PC-3 (cell line): ENCODE data around the gene CEP104. TPM values are rescaled to one million over a fixed set of nuclear protein-coding genes. Genes with fewer than 3 reads are reported as not detected.
A peak's percentile ranks its signal among the peaks of the same experiment; 100 is the strongest.

Experiments
- ATAC-seq: fragments of 200-7000 bp; cut with Tn5 transposase; 2 replicates; pipeline ENCODE4 v1.9.1; 2020; ENCODE audit warnings: mild to moderate bottlenecking, moderate library complexity
- BruUV-seq: library from RNA; stranded (reverse); fragments of 400-500 nt; replicated peaks from 2 replicates; lab custom pipeline; 2021; lab: Mats Ljungman, UMichigan
- CTCF ChIA-PET: fragments of 300-600 bp; sonication (Branson Sonifier 250); formaldehyde crosslinking; loops from one replicate; lab custom pipeline; 2022; ENCODE audit warnings: antibody characterized with exemption; lab: Charles Lee
- POLR2A ChIA-PET: fragments of 300-600 bp; sonication (Branson Sonifier 250); formaldehyde crosslinking; loops from one replicate; lab custom pipeline; 2022; ENCODE audit warnings: antibody characterized with exemption; ENCODE audit not compliant: unreplicated experiment; lab: Charles Lee
- DNase-seq: peaks from one replicate; pipeline ENCODE4 v3.0.0-alpha.2; 2015
- H2AFZ ChIP-seq: fragments of 300-600 bp; sonication (generic); 2 replicates; pipeline ENCODE4 v1.6.0; 2016; ENCODE audit warnings: antibody characterized with exemption, low read length
- H3F3A ChIP-seq: fragments of 300-600 bp; sonication (generic); one replicate; pipeline ENCODE4 v1.6.0; 2017; ENCODE audit warnings: antibody characterized with exemption, low read length, control low read depth, mild to moderate bottlenecking; ENCODE audit not compliant: unreplicated experiment
- H3K27ac ChIP-seq: fragments of 300-600 bp; sonication (generic); 2 replicates; pipeline ENCODE4 v1.5.1; 2016; ENCODE audit warnings: mild to moderate bottlenecking, low read length
- H3K27me3 ChIP-seq: fragments of 300-600 bp; sonication (generic); 2 replicates; pipeline ENCODE4 v1.6.1; 2016; ENCODE audit warnings: low read length, mixed read lengths
- H3K36me3 ChIP-seq: fragments of 300-600 bp; sonication (generic); 2 replicates; pipeline ENCODE4 v1.6.1; 2016; ENCODE audit warnings: low read depth, mixed run types, low read length, mixed read lengths
- H3K4me1 ChIP-seq: fragments of 300-600 bp; sonication (generic); 2 replicates; pipeline ENCODE4 v1.5.1; 2016; ENCODE audit warnings: low read length; ENCODE audit not compliant: insufficient read depth
- H3K4me2 ChIP-seq: fragments of 300-600 bp; sonication (generic); 2 replicates; pipeline ENCODE4 v1.6.0; 2016; ENCODE audit warnings: low read length
- H3K4me3 ChIP-seq: fragments of 300-600 bp; sonication (generic); 2 replicates; pipeline ENCODE4 v1.5.1; 2016; ENCODE audit warnings: mild to moderate bottlenecking, low read length, mixed read lengths
- H3K79me2 ChIP-seq: fragments of 300-600 bp; sonication (generic); 2 replicates; pipeline ENCODE4 v1.6.1; 2017; ENCODE audit warnings: low read length, mixed read lengths
- H3K9ac ChIP-seq: fragments of 300-600 bp; sonication (generic); 2 replicates; pipeline ENCODE4 v1.6.0; 2016; ENCODE audit warnings: mild to moderate bottlenecking, low read length
- H3K9me2 ChIP-seq: fragments of 300-600 bp; sonication (generic); replicated peaks from 2 replicates; pipeline ENCODE4 v1.6.1; 2016; ENCODE audit warnings: mixed run types, low read length, mixed read lengths
- H3K9me3 ChIP-seq: fragments of 300-600 bp; sonication (generic); 2 replicates; pipeline ENCODE4 v1.6.1; 2016; ENCODE audit warnings: low read length, mixed read lengths
- H4K20me1 ChIP-seq: fragments of 300-600 bp; sonication (generic); 2 replicates; pipeline ENCODE4 v1.6.1; 2016; ENCODE audit warnings: low read length, mixed read lengths
- EZH2 ChIP-seq: fragments of 300-600 bp; sonication (generic); IDR thresholded peaks from one replicate; pipeline ENCODE4 v1.6.1; 2017; ENCODE audit warnings: antibody characterized with exemption, mild to moderate bottlenecking, low read length; ENCODE audit not compliant: unreplicated experiment
- EZH2phosphoT487 ChIP-seq: fragments of 300-600 bp; sonication (generic); IDR thresholded peaks from 2 replicates; pipeline ENCODE4 v1.6.1; 2018; ENCODE audit warnings: mild to moderate bottlenecking, antibody characterized with exemption, low read length, borderline replicate concordance
- intact Hi-C: fragments of 100-400 bp; cut with micrococcal nuclease; formaldehyde crosslinking; loops from 2 replicates; pipeline ENCODE4 v1.9.0; 2023
- total RNA-seq: library from RNA; depleted of rRNA; stranded (reverse); fragments of >200 nt; gene quantifications from 2 replicates; pipeline ENCODE4 v1.2.3, GENCODE V29; 2014
- TF ChIP-seq, protein P1 (sequence below): fragments of 300-600 bp; sonication (generic); conservative IDR thresholded peaks from 2 replicates; pipeline ENCODE4 v1.5.1; 2017; ENCODE audit warnings: antibody characterized with exemption, low read depth, mild to moderate bottlenecking, low read length

Gene CEP104
- total RNA-seq, 1 experiment from 2014 or later, result 64.1 TPM

DNA sequence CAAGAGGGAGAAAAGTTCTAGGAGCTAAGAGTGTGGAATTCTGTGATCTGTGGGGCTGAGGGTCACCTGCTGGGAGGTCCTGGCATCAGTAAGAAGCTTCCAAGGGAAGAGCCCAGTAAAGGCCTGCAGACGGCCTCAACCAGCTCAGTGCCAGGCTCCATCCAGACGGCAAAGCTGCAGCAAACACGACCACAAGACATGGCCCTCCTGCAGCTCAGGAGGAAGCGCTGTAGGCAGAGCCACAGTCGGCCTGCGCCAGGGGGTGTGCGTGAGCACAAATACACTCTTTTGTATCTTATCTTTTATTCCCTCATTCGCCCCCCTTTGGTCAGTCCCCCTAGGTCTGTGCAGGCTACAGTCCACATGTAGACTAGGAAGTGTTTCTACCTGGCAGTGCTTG is 29.7 kb upstream of the CEP104 start:
- Histone ChIP-seq H4K20me1 (no peaks in the 10 kb centered on the region), H3K79me2 (peaks cover 6% of the 10 kb centered on the region; the same call in 1 of the 2 replicates), H2AFZ (no peak overlapping the region), H3K27ac (no peak overlapping the region), H3K9me2 (no peaks in the 10 kb centered on the region), H3F3A (no peaks in the 10 kb centered on the region), H3K36me3 (peaks cover 45% of the 10 kb centered on the region), H3K9me3 (no peaks in the 10 kb centered on the region), H3K4me1 (no peaks in the 10 kb centered on the region), H3K27me3 (no peaks in the 10 kb centered on the region), H3K9ac (no peak overlapping the region), H3K4me2 (no peak overlapping the region), H3K4me3 (no peak overlapping the region)
- ATAC-seq (peak; percentile 14; the same call in 1 of the 2 replicates), DNase-seq (no peak)
- CTCF ChIA-PET, result no interaction called here
- no TSS peak for BruUV-seq
- no peak for TF ChIP-seq EZH2phosphoT487
- TF ChIP-seq, protein P1, sequence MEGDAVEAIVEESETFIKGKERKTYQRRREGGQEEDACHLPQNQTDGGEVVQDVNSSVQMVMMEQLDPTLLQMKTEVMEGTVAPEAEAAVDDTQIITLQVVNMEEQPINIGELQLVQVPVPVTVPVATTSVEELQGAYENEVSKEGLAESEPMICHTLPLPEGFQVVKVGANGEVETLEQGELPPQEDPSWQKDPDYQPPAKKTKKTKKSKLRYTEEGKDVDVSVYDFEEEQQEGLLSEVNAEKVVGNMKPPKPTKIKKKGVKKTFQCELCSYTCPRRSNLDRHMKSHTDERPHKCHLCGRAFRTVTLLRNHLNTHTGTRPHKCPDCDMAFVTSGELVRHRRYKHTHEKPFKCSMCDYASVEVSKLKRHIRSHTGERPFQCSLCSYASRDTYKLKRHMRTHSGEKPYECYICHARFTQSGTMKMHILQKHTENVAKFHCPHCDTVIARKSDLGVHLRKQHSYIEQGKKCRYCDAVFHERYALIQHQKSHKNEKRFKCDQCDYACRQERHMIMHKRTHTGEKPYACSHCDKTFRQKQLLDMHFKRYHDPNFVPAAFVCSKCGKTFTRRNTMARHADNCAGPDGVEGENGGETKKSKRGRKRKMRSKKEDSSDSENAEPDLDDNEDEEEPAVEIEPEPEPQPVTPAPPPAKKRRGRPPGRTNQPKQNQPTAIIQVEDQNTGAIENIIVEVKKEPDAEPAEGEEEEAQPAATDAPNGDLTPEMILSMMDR, result no peak
- no peak for TF ChIP-seq EZH2
- intact Hi-C loops, result no loop called here
- POLR2A ChIA-PET, result no interaction called here

DNA sequence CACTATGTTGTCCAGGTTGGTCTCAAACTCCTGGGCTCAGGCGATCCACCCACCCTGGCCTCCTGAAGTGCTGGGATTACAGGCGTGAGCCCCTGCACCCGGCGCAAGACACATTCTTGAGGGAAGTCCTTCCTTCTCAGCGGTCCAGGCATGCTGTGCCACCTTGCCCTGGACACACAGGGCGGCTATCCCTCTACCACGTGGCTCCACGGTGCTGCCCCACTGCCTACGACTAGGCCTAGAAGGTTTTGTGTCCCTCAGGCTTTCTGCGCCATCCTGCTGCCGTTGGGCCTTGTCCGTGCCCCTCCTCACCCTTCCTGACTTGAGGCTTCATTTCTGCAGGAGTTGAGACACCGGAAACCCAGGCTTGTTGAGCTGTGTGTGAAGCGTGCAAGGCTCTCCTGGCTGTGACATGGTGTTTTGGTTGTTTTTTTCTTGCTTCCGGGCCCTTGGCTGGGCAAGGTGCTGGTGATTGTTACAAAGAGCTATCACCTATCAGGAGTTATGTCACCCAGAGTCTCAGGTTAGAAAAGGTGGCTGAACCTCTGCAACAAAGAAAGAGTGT is 29.2 kb upstream of the CEP104 start:
- intact Hi-C loops, result no loop called here
- peaks cover 40% of the 10 kb centered on the region for H3K36me3 ChIP-seq
- no peak overlapping the region for H2AFZ ChIP-seq
- H3K9me3 ChIP-seq, result no peaks in the 10 kb centered on the region
- H3K79me2 ChIP-seq, result peaks cover 1% of the 10 kb centered on the region; the same call in 1 of the 2 replicates
- POLR2A ChIA-PET, result no interaction called here
- H3K27ac ChIP-seq, result no peak overlapping the region
- no peak overlapping the region for H3K9ac ChIP-seq
- no TSS peak for BruUV-seq
- no peaks in the 10 kb centered on the region for H3F3A ChIP-seq
- H4K20me1 ChIP-seq, result no peaks in the 10 kb centered on the region
- H3K4me1 ChIP-seq, result no peaks in the 10 kb centered on the region
- TF ChIP-seq EZH2phosphoT487, result no peak
- no peak for TF ChIP-seq EZH2
- TF ChIP-seq, protein P1, result no peak
- H3K4me2 ChIP-seq, result no peak overlapping the region
- H3K4me3 ChIP-seq, result no peak overlapping the region
- H3K9me2 ChIP-seq, result no peaks in the 10 kb centered on the region
- ATAC-seq (no peak; the same call in 1 of the 2 replicates), DNase-seq (no peak)
- no peaks in the 10 kb centered on the region for H3K27me3 ChIP-seq
- CTCF ChIA-PET, result no interaction called here

DNA sequence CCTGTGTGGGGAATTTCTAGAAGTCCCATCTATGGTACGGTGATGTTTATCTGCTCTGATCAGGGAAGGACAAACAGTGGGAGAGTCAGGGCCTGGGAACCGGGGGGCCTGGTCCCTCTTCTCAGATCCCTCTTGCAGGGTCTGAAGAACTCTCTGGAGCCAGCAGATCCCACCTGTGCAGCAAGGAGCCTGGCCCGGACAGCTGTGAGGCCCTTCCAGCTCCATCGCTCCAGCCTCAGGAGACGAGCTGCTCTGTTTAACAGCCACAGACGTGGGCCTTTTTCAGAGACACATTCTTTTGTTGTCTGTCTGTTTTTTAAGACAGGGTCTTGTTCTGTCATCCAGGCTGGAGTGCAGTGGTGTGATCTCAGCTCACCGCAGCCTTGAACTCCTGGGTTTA is 28.6 kb upstream of the CEP104 start:
- H3K9ac ChIP-seq, result no peak overlapping the region
- ChIA-PET CTCF (no interaction called here), POLR2A (no interaction called here)
- no peaks in the 10 kb centered on the region for H3K27me3 ChIP-seq
- BruUV-seq, result no TSS peak
- no peak overlapping the region for H2AFZ ChIP-seq
- no peaks in the 10 kb centered on the region for H3F3A ChIP-seq
- no peaks in the 10 kb centered on the region for H3K9me3 ChIP-seq
- H4K20me1 ChIP-seq, result no peaks in the 10 kb centered on the region
- no peaks in the 10 kb centered on the region for H3K9me2 ChIP-seq
- intact Hi-C loops, result no loop called here
- TF ChIP-seq, protein P1, result no peak
- TF ChIP-seq EZH2phosphoT487 (no peak), EZH2 (no peak)
- no peak overlapping the region for H3K4me2 ChIP-seq
- H3K27ac ChIP-seq, result no peak overlapping the region
- peaks cover 37% of the 10 kb centered on the region for H3K36me3 ChIP-seq
- no peak overlapping the region for H3K4me3 ChIP-seq
- no peak; the same call in 1 of the 2 replicates for ATAC-seq
- DNase-seq, result no peak
- no peaks in the 10 kb centered on the region for H3K4me1 ChIP-seq
- no peaks in the 10 kb centered on the region for H3K79me2 ChIP-seq
